ENCODE data around the gene PIP5K1B. TPM values are rescaled to one million over a fixed set of nuclear protein-coding genes. Genes with fewer than 3 reads are reported as not detected.

Gene PIP5K1B
- total RNA-seq, 2 experiments from 2014 or later = 3.8 to 10.7 TPM

GRCh38 chr9:68896486-68896885 is 191.4 kb downstream of the PIP5K1B start:
- Histone ChIP-seq H3K36me3 (ENCODE audit: insufficient read depth, low read length) (no peaks in the 10 kb centered on the region), H3K9me3 (ENCODE audit: low read length) (no peaks in the 10 kb centered on the region), H3K79me2 (ENCODE audit: insufficient read depth, low read depth, low read length) (no peaks in the 10 kb centered on the region), H3K27ac (ENCODE audit: low read depth, low read length, poor library complexity, severe bottlenecking) (peak overlapping the region; percentile 52), H2AFZ (ENCODE audit: low read length) (peak overlapping the region; percentile 87; the same call in 1 of the 2 replicates), H3K4me1 (ENCODE audit: insufficient read depth, low read length, poor library complexity, severe bottlenecking) (peaks cover 39% of the 10 kb centered on the region), H3K9me2 (ENCODE audit: insufficient read depth, low read length) (no peaks in the 10 kb centered on the region), H4K20me1 (ENCODE audit: insufficient read depth, low read length) (no peaks in the 10 kb centered on the region), H3K4me2 (ENCODE audit: low read length) (peak overlapping the region; percentile 74), H3K4me3 (ENCODE audit: low read depth, low read length, poor library complexity, severe bottlenecking) (peak overlapping the region; percentile 40)
- no peak for DNase-seq (ENCODE audit: low spot score)
- ChIA-PET CTCF (ENCODE audit: unreplicated experiment) (no interaction called here), POLR2A (interaction anchor here (0.7 to 1.3 kb wide), 3 partner anchors 23 to 260 kb away, joined by 3 read pairs; no protein-coding TSS in a partner anchor)
- intact Hi-C loops (cut with micrococcal nuclease; ENCODE audit: unreplicated experiment) = no loop called here
- TF ChIP-seq, protein P1, sequence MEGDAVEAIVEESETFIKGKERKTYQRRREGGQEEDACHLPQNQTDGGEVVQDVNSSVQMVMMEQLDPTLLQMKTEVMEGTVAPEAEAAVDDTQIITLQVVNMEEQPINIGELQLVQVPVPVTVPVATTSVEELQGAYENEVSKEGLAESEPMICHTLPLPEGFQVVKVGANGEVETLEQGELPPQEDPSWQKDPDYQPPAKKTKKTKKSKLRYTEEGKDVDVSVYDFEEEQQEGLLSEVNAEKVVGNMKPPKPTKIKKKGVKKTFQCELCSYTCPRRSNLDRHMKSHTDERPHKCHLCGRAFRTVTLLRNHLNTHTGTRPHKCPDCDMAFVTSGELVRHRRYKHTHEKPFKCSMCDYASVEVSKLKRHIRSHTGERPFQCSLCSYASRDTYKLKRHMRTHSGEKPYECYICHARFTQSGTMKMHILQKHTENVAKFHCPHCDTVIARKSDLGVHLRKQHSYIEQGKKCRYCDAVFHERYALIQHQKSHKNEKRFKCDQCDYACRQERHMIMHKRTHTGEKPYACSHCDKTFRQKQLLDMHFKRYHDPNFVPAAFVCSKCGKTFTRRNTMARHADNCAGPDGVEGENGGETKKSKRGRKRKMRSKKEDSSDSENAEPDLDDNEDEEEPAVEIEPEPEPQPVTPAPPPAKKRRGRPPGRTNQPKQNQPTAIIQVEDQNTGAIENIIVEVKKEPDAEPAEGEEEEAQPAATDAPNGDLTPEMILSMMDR (conservative IDR thresholded peaks at IDR 0.05; ENCODE audit: low read length) = no peak
- TF ChIP-seq EZH2phosphoT487 (IDR thresholded peaks at IDR 0.05; ENCODE audit: borderline replicate concordance, low read depth, low read length) = no peak
- no TSS peak for BruUV-seq (replicated peaks)

DNA sequence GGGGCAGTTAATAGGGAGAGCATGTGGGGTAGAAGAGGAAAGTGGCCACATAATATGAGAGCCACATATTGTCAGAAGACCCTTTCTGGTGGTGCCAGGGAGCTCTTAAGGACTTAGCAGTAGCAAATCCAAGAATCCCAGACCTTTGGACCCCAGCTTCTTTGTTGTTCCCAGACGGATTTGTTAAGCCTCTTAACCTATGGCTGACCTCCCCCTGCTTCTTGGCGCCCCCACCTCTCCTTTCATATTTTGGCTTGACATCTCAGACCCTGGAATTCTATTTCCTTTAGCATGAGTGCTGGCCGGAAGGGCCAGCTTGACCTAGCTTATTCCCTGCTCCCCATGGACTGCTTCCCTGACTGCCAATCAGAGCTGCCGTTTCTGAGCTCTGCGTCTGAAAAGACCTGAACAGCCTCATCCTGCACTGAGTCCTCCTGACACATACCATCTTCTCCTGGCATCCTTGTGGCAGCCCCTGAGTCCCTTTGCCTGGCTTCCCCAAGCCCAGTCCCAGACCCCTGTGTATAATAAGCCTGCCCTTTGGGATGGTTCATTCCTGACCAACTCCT is 192.6 kb downstream of the PIP5K1B start:
- ChIA-PET CTCF (ENCODE audit: unreplicated experiment) (no interaction called here), POLR2A (interaction anchor here (0.6 to 1.3 kb wide), 5 partner anchors 11 to 106 kb away, joined by 3 to 4 read pairs (median 3); no protein-coding TSS in a partner anchor)
- Histone ChIP-seq H3K79me2 (ENCODE audit: insufficient read depth, low read depth, low read length) (no peaks in the 10 kb centered on the region), H4K20me1 (ENCODE audit: insufficient read depth, low read length) (no peaks in the 10 kb centered on the region), H3K4me3 (ENCODE audit: low read depth, low read length, poor library complexity, severe bottlenecking) (no peak overlapping the region), H3K4me2 (ENCODE audit: low read length) (no peak overlapping the region), H3K9me3 (ENCODE audit: low read length) (no peaks in the 10 kb centered on the region), H3K4me1 (ENCODE audit: insufficient read depth, low read length, poor library complexity, severe bottlenecking) (peaks cover 39% of the 10 kb centered on the region), H3K9me2 (ENCODE audit: insufficient read depth, low read length) (no peaks in the 10 kb centered on the region), H2AFZ (ENCODE audit: low read length) (no peak overlapping the region), H3K36me3 (ENCODE audit: insufficient read depth, low read length) (no peaks in the 10 kb centered on the region), H3K27ac (ENCODE audit: low read depth, low read length, poor library complexity, severe bottlenecking) (no peak overlapping the region)
- DNase-seq (ENCODE audit: low spot score) = no peak
- no TSS peak for BruUV-seq (replicated peaks)
- intact Hi-C loops (cut with micrococcal nuclease; ENCODE audit: unreplicated experiment) = no loop called here
- TF ChIP-seq, protein P1 (conservative IDR thresholded peaks at IDR 0.05; ENCODE audit: low read length) = no peak
- no peak for TF ChIP-seq EZH2phosphoT487 (IDR thresholded peaks at IDR 0.05; ENCODE audit: borderline replicate concordance, low read depth, low read length)

GRCh38 chr9:68898781-68899439 is 193.9 kb downstream of the PIP5K1B start:
- peak; percentile 59 for DNase-seq (ENCODE audit: low spot score)
- no peak overlapping the region for H3K4me3 ChIP-seq (ENCODE audit: low read depth, low read length, poor library complexity, severe bottlenecking)
- H3K79me2 ChIP-seq (ENCODE audit: insufficient read depth, low read depth, low read length) = no peaks in the 10 kb centered on the region
- H3K4me1 ChIP-seq (ENCODE audit: insufficient read depth, low read length, poor library complexity, severe bottlenecking) = peaks cover 39% of the 10 kb centered on the region
- H3K27ac ChIP-seq (ENCODE audit: low read depth, low read length, poor library complexity, severe bottlenecking) = no peak overlapping the region
- peak overlapping the region; percentile 42 for H3K4me2 ChIP-seq (ENCODE audit: low read length)
- BruUV-seq (replicated peaks) = no TSS peak
- intact Hi-C loops (cut with micrococcal nuclease; ENCODE audit: unreplicated experiment) = no loop called here
- no peak for TF ChIP-seq EZH2phosphoT487 (IDR thresholded peaks at IDR 0.05; ENCODE audit: borderline replicate concordance, low read depth, low read length)
- TF ChIP-seq, protein P1 (conservative IDR thresholded peaks at IDR 0.05; ENCODE audit: low read length) = no peak
- no peaks in the 10 kb centered on the region for H4K20me1 ChIP-seq (ENCODE audit: insufficient read depth, low read length)
- no peaks in the 10 kb centered on the region for H3K36me3 ChIP-seq (ENCODE audit: insufficient read depth, low read length)
- no peak overlapping the region for H2AFZ ChIP-seq (ENCODE audit: low read length)
- no peaks in the 10 kb centered on the region for H3K9me2 ChIP-seq (ENCODE audit: insufficient read depth, low read length)
- no peaks in the 10 kb centered on the region for H3K9me3 ChIP-seq (ENCODE audit: low read length)
- CTCF ChIA-PET (ENCODE audit: unreplicated experiment) = no interaction called here
- POLR2A ChIA-PET = interaction anchor here (0.6 to 1.7 kb wide), 6 partner anchors 9 to 52 kb away, joined by 3 to 5 read pairs (median 4); no protein-coding TSS in a partner anchor

All from OCI-LY7 (cell line).